Activated T-cell treated with anti-CD3 and anti-CD28 coated beads for 4 hours (primary cell): ENCODE data around the gene ANKRD44.
A peak's percentile ranks its signal among the peaks of the same experiment; 100 is the strongest.

Source experiments
- DNase-seq: peaks from one replicate; pipeline ENCODE4 v3.0.0-alpha.2; 2020

The ANKRD44 gene

GRCh38 chr2:197170208-197170607 is 140.4 kb downstream of the ANKRD44 start:
- no peak for DNase-seq

- DNase-seq = peak; percentile 70
Measured at GRCh38 chr2:197168705-197169104, 141.9 kb downstream of the ANKRD44 start.

GRCh38 chr2:197167608-197168314 is 142.8 kb downstream of the ANKRD44 start:
- DNase-seq = no peak

GRCh38 chr2:197165020-197165419 is 145.6 kb downstream of the ANKRD44 start:
- no peak for DNase-seq

GRCh38 chr2:197164141-197164754 is 146.3 kb downstream of the ANKRD44 start:
- DNase-seq = no peak

GRCh38 chr2:197163712-197164140 is 146.9 kb downstream of the ANKRD44 start:
- DNase-seq = no peak

GRCh38 chr2:197161774-197162173 is 148.8 kb downstream of the ANKRD44 start:
- no peak for DNase-seq

- no peak for DNase-seq
Measured at GRCh38 chr2:197159661-197160211, 150.8 kb downstream of the ANKRD44 start.

GRCh38 chr2:197158591-197159550 is 151.7 kb downstream of the ANKRD44 start:
- no peak for DNase-seq

- DNase-seq = no peak
Measured at GRCh38 chr2:197157879-197158537, 152.6 kb downstream of the ANKRD44 start.

- DNase-seq = no peak
Measured at GRCh38 chr2:197156771-197157170, 153.8 kb downstream of the ANKRD44 start.

- DNase-seq = no peak
Measured at GRCh38 chr2:197152451-197153228, 157.9 kb downstream of the ANKRD44 start.

- DNase-seq = no peak
Measured at GRCh38 chr2:197149546-197149945, 161.0 kb downstream of the ANKRD44 start.

- DNase-seq = no peak
Measured at GRCh38 chr2:197148401-197148800, 162.2 kb downstream of the ANKRD44 start.

GRCh38 chr2:197147942-197148341 is 162.6 kb downstream of the ANKRD44 start:
- DNase-seq = no peak

- no peak for DNase-seq
Measured at GRCh38 chr2:197146995-197147394, 163.6 kb downstream of the ANKRD44 start.

- DNase-seq = no peak
Measured at GRCh38 chr2:197145471-197146056, 165.0 kb downstream of the ANKRD44 start.

GRCh38 chr2:197144183-197144582 is 166.4 kb downstream of the ANKRD44 start:
- DNase-seq = no peak

- no peak for DNase-seq
Measured at GRCh38 chr2:197141702-197142473, 168.7 kb downstream of the ANKRD44 start.

- DNase-seq = no peak
Measured at GRCh38 chr2:197140045-197140444, 170.5 kb downstream of the ANKRD44 start.

GRCh38 chr2:197138506-197138905 is 172.1 kb downstream of the ANKRD44 start:
- no peak for DNase-seq
